GM18867 (cell line): ENCODE data around the gene DSE.

Experiments used
- ATAC-seq: cut with Tn5 transposase; IDR thresholded peaks from one replicate; pipeline ENCODE4 v1.9.1; 2021; ENCODE audit warnings: mild to moderate bottlenecking, moderate library complexity; ENCODE audit not compliant: unreplicated experiment

The DSE gene

DNA sequence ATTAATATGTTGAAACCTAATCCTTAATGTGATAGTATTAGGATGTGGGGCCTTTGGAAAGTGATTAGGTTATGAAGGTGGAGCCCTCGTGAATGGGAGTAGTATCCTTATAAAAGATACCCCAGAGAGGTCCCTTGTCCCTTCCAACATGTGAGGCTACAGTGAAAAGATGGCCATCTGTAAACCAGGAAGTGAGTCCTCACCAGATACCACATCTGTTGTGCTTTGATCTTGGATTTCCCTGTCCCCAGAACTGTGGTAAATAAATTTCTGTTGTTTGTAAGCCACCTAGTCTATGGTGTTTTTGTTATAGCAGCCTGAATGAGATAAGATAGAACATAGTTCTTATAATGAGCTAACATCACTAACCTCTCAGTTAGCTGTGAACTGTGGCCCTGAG lies 73.8 kb downstream of the DSE start:
- no peak for ATAC-seq

DNA sequence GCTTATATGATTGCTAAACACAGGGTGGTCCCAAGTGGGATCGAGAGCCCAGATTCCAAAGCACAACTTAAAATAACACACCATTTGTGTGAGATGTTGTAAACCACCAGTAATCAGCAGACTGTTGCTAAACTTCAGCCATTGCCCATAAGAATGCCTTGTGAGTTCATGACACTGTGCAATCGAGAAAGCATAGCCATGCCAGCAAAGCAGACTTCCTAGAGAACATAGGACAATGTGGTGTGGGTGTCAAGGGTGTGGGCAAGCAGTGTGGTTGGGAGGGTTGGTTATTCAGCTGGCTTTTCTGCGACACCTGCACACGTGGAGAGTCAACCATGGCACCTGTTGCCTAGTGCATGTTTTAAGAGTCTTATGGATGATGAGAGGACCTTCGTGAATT lies 74.4 kb downstream of the DSE start:
- ATAC-seq = no peak

DNA sequence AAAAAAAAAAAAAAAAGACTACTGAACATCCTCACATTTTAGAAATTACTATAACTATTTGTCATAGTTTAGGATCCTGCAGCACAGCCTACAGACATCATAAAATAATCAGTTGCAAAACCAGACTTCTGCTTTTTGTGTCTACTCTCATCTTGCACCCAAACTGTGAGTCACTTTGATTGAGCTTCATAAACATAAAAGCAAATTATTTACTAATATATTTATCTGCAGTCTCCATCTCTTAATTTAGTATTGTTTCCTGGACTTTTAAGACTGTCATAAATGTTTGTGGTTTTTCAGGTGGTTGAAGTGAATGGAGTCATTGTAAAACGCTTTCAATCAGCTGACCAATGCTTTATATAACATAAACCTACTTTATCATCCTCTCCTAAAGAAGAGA lies 75.7 kb downstream of the DSE start:
- ATAC-seq = no peak

DNA sequence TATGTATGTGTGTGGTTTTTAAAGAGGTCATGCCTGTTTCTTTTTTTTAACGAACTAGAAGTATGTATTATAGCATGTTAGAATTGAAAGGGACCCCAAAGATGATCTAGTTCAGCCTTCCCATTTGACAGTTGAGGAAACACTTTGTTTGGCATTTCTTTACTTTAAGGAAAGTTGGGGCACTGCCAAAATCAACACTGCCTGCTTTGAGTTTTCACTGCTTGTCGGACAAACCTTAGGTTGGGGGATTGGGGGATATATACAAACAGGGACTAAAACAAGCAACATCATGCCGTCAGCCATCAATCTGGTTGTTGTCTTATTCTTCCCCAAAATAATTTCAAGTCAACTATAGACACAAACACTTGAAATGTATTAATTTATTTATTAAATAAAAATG lies 76.3 kb downstream of the DSE start:
- no peak for ATAC-seq

DNA sequence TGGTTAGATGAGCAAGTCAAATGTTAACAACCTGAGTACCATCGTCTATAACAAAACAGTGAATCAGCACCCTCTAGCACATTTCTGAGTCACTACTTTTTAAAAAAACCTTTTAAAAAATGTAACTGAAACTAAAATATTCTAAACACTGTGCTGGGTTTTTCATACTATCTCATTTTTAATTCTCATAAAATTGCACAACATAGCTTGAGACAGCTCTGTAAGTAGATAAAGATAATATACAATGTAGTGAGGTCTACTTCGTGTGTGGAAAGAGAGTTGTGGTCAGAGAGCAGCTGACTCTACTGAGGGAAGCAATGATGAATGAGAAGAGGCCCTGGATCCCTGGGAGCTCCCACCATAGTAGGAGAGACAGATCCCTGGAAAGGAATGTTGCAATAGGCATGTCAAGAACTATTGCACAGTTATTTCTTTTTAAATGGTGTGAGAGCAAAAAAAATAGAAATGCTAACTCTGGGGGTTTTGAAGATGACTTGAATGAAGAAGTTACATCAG lies 76.8 kb downstream of the DSE start:
- peak; percentile 32 for ATAC-seq

DNA sequence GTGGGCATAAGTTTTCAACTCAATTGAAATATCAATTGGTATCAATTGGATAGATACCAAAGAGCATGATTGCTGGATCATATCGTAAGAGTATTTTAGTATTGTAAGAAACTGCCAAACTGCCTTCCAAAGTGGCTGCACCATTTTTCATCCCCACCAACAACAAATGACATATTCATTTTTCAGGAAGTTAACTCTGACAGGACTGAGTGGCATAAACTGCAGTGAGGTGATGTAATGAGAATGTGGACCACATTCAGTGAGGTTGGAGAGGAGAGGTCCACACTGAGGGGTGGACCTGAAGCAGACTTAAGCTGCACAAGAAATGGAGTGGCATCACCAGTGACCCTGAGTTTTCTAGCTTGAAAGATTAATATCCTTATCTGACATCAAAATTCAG lies 78.8 kb downstream of the DSE start:
- ATAC-seq = no peak

DNA sequence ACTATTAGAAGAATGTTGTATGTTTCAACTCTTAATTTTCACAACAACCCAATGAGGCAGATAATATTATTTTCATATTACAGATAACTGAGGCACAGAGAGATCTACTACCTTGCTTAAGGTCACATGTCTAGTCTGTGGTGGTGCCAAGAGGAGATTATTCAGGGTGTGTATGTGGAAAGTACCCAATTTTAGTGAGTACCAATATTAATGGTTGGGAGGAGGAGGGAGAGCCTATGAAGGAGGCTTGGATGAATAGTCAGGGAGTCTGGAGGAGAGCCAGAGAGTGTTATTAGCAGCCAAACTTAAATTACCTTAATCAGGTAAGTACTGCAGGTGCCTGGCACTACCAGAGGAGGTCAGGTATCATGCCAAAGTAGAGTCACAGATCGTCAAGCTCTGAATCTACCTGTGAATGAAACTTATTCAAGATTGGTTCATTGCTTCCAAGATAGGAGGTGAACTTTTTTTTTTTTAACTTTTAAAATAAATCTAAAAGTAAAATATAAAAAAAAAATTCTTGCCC lies 79.5 kb downstream of the DSE start:
- ATAC-seq = no peak

DNA sequence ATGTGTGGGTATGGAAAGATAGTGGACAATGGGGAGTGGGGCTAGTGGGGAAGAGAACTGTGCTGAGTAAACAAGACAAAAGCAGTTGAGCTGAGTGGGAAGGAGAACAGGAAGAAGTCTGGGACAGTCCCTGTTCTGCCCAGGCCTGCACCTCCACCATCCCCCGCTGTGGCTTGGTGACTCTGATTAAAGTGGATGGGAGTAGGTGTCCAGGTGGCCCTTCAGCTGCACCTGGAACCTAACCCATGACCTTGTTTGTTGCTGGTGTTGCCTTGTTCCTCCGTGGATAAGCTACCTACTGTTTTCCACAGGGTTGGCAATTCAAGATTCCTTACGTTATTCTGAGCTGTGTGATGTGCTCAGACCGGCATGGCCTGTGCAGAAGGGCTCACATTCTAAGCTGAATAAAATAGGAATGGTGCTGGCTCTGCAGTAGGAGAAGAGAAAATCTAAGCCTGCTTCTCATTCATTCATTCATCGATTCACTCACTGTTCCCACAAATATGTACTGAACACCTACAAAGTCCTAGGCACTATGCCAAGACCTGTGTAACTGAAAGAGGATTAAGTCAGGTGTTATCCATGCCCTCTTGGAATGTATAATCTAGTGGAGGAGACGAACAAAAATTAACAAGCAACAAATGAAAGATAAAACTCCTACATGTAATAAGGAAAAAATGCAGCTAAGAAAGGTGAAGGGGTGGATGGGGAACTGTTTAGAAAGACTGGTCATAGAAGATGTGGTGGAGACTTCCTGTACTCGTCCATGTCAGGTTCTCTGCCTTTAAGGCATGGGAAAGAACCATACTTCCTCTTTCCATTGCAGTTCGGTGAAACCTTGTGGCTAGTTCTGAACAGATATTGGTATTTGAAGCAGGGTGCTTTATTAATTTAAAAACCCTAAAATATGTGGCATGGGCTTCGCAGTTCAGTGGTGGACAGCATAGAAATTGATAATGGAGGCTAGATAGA lies 80.3 kb downstream of the DSE start:
- peak; percentile 88 for ATAC-seq

DNA sequence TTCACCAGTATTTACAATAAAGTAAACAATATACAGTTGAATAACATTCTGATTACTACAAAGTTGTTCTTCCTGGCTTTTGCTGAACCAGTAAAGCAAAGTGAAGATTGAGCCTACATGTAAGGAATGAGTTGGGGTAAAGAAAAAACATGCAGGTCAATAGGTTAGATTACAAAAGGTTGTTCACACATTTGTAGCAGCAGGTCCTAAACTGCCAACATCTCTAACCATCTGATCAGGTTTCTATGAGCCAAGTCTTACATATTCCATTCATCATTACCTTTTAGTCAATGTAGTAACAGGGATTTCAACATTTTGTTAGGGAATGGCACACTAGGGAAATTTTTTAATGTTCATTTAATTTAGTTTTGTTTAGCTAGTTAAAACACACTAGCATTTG lies 81.2 kb downstream of the DSE start:
- no peak for ATAC-seq

DNA sequence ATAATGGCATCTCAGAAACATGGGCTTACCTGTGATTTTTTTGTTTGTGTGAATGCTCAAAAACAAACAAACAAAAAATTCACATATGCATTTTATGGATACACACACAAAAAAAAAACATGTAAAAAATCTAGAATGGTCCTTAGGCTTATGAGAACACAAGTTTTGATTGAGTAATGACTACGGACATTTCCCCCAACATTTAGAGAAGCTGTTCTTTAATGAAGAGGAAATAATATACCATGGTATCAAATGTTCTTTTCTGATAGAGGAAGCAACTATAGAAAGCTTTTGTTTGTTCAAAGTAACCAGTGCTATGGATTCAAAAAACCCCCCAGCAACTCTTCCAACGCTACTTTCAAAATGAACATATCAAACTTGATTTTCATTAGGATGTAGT lies 81.8 kb downstream of the DSE start:
- ATAC-seq = no peak

DNA sequence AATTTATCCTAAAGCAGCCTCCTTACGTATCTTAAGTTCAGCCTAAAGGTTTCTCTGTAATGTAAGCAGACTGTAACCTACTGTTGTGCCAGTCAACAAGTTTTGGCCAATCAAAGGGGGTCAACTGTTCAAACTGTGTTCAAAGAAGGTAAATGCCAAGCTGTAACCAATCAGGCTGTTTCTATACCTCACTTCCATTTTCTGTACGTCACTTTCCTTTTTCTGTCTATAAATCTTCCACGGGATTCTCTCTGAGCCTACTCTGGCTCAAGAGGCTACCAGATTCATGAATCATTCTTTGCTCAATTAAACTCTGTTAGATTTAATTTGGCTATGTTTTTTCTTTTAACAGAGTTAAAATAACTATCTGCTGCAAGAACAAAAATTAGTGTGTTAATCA lies 85.4 kb downstream of the DSE start:
- no peak for ATAC-seq

DNA sequence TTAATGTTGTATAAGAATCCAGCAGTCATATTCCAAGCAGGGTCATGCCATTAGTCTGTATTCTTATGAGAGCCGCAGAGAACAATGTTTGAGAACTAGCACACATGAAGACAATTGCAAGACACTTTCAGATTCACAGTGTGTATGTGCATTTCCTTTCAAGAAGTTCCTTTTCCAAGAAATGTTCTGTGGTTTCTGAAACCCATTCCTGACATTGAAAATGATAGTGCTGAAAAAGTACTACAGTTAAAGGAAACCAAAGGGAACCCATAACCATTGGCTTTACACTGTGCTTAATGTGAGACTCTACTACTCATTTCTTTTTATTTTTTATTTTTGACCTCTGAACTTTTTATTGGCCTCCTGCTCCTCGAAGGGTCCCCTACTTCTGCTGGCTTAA lies 86.2 kb downstream of the DSE start:
- ATAC-seq = no peak

DNA sequence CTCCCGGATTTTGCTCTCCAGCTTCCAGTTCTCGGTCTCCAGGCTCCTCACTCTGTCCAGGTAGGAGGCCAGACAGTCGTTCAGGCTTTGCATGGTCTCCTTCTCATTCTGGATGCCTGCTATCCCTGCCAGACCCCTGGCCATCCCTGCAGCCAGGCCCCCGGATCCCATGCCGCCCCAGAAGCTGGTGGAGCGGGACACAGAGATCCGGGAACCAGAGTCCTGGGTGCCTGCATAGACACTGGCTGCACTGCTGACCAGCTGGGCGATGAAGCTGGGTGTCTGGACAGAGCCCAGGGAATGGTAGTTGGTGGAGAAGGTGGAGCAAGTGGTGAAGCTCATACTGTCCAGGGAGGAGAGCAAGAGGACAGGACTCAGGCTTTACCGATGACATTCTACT lies 87.5 kb downstream of the DSE start:
- ATAC-seq = no peak

DNA sequence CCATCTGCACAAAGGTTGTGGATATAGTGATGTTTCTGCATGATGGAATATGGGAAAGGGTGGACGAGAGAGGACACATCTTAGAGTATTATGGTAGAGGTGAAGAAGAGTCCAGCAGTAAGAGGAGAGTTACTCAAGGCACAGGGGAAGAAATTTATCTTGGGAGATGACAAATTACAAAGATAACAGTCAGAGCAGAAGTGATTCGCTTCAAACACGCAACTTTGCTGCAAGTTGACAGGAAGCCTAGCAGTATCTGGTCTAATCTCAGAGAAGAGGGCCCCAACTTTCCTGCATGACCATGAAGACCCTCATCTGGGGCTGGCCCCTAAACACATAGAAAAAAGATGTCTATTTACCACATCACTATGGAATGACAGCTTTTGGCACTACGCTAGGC lies 89.2 kb downstream of the DSE start:
- ATAC-seq = no peak

DNA sequence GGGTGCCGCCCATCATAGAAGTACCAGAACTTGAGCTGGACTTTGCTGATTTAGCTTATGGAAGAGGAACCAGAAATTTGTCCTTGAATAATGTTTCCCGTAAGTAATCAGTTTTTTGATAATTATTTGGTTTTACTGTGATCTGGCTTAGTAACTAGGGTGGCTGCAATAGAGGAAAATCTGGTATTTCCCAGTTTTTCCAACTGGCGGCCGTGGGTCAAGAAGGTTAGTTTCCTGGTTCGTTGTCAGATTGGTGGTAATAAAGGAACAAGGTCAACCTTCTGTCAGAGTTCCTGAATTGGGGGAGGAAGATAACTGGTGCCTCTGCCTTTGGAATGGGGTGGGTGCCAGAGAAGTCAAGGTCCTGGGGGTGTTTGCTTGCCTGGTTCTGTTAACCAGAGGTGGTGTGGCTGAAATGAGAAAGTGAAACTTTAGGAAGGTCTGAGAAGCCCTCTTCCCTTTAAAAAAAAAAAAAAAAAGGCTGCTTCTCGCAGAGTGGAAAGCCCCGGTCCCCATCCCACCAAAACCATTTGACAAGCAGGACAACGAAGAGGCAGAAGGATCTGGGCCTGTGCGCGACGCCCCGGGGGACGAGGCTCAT lies 90.7 kb downstream of the DSE start, which contains the start of gene CALHM6:
CALHM6 (plus strand) TSS at position 45 of the 601 bp plus-strand sequence; CDS start at position 600, 555 bp downstream.
- ATAC-seq = peak; percentile 5

DNA sequence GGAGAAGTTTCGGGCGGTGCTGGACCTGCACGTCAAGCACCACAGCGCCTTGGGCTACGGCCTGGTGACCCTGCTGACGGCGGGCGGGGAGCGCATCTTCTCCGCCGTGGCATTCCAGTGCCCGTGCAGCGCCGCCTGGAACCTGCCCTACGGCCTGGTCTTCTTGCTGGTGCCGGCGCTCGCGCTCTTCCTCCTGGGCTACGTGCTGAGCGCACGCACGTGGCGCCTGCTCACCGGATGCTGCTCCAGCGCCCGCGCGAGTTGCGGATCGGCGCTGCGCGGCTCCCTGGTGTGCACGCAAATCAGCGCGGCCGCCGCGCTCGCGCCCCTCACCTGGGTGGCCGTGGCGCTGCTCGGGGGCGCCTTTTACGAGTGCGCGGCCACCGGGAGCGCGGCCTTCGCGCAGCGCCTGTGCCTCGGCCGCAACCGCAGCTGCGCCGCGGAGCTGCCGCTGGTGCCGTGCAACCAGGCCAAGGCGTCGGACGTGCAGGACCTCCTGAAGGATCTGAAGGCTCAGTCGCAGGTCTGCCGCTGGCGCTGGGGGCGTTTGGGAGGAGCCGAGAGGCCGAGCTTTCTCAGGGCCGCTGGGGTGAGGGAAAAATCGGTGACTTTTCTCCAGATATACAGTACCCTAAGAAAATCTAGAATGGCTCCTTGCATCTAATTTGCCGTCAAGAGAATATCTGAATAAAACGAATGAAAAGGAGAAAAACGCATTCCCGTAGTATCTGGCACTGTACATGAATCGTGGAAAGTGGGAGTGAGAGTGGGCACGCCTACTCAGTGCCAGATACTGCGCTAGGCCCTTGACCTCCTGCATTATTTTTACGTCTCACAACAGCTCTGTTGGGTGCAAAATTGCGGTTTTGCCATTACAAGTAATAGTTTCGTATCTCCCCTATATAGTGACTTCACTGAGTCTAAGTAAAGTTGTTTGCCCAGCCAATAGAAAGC lies 91.5 kb downstream of the DSE start:
- peak; percentile 89 for ATAC-seq

DNA sequence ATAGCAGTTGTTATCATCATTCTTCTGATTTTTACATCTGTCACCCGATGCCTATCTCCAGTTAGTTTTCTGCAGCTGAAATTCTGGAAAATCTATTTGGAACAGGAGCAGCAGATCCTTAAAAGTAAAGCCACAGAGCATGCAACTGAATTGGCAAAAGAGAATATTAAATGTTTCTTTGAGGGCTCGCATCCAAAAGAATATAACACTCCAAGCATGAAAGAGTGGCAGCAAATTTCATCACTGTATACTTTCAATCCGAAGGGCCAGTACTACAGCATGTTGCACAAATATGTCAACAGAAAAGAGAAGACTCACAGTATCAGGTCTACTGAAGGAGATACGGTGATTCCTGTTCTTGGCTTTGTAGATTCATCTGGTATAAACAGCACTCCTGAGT lies 92.6 kb downstream of the DSE start:
- ATAC-seq = no peak

DNA sequence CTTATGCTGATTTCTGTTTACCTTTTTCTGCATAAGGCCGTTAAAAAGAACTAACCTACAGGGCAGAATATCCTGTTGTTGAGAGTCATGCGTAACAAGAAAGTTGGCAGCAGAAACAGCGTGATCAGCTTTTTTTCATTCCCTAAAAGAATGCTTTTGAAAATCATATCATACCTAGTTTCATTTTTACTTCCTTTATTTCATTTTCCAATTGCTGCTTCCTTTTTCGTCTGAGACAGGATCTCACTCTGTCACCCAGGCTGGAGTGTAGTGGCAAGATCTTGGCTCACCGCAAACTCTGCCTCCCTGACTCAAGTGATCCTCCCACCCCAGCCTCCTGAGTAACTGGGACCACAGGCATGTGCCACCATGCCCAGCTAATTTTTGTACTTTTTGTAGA lies 94.5 kb downstream of the DSE start:
- ATAC-seq = no peak

DNA sequence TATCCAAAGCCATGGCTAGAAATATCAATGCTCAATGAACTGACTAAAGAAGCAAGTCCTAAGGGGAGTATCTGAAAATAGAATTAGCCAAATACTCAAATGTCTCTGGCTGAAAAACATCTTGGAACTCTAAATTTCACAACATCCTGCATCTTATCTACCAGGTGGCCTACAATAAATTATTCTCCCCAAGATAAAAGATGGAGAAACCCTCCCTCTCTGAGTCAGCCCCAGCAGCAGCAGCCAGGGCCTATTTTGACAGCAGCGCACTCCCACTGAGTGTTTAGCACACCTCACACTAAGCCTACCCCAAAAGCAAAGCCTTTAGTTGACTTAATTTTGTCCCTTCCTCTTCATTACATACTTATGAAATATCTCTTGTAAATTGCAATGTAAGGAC lies 96.3 kb downstream of the DSE start:
- no peak for ATAC-seq

DNA sequence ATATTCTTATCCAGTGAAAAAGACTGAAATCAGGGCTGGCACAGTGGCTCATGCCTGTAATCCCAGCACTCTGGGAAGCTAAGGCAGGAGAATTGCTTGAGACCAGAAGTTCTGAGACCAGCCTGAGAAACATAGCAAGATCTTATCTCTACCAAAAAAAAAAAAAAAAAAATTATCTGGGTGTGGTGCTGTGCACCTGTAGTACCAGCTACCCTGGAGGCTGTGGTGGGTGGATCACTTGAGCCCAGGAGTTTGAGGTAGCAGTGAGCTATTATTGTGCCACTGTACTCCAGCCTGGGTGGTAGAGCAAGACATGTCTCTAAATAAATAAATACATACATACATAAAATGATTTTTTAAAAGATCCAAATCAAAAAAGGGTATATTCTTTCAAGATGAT lies 96.8 kb downstream of the DSE start:
- ATAC-seq = no peak

DNA sequence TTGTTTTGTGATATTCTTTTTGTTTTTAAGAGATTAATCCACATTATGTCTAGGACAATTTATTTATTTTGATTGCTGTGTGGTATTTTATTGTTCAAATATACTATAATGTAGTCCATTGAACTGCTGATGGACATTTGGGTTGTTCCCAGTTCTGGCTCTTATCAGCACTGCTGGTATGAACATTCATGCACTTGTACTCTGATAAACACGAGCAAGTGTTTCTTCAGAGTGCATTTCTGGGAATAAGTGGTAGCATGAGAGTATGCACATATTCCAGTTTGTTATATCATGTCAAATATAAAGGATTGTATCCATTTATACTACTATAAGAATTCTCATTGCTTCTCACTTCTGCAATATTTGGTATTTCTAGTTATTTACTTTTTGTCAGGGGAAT lies 97.5 kb downstream of the DSE start:
- ATAC-seq = no peak
